SH-SY5Y (cell line): ENCODE measurements around the gene DAPK1.

ENCODE experiments used
- GATA2 ChIP-seq: IDR thresholded peaks from 2 replicates; pipeline ENCODE4 v1.6.1; 2011; ENCODE audit warnings: mild to moderate bottlenecking, low read depth, low read length
- GATA3 ChIP-seq: IDR thresholded peaks from 2 replicates; pipeline ENCODE4 v1.6.1; 2011; ENCODE audit warnings: low read depth, mild to moderate bottlenecking, low read length, moderate library complexity

DNA sequence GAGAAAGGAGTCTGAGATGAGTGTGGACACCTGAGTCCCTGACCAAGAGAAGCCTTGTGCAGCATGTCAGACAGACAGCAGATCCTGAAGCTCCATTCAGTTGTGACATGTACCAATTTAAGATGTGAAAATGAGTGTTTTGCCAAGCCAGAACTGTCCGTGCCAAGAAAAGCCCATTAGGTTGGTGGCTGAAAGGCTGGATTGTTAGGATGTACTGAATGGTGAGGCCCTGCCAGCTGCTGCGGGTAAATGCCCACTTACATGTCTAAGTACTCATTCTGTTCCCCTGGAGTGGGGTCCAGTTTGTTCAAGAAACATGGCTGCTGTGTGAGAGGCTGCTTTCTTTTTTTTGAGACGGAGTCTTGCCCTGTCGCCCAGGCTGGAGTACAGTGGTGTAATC, 14.6 kb downstream of the DAPK1 start:
- no peak for TF ChIP-seq GATA2
- no peak for TF ChIP-seq GATA3
